GM21723 (cell line): ENCODE data around the gene VPS37D.
"Not testable (repeated sequence)": the region's sequence is repeated elsewhere in the genome, so short reads cannot be mapped to it uniquely, and the experiment has no call there.

Experiments
- ATAC-seq: cut with Tn5 transposase; IDR thresholded peaks from one replicate; pipeline ENCODE4 v1.9.1; 2021; ENCODE audit warnings: mild to moderate bottlenecking, moderate library complexity; ENCODE audit not compliant: unreplicated experiment

VPS37D gene

DNA sequence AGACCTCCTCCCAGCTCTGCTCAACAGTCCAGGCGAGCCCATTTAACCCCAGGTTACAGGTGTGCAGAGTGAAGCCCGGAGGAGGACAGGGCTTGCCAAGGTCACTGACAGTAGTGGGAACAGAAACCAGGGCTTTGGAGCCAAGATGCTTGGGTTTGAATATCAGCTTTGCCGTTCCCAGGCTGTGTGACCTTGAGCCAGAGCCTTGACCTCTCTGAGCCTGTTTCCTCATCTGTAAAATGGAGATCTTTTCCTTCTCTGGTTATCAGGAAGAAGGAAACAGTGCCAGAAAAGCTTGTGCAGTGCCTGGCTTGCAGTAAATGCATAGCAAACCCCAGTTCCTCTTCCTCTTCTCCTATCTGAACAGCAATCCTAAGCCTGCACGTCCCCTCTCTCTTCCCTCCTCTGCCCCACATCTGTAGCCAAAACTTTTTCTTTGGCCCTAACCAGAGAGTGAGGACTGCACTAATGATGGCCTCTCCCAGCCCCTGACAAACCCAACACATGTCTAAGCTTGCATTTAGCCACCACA is 21.9 kb upstream of the VPS37D start:
- ATAC-seq: no peak

GRCh38 chr7:73646785-73647724 is 20.6 kb upstream of the VPS37D start:
- no peak for ATAC-seq

DNA sequence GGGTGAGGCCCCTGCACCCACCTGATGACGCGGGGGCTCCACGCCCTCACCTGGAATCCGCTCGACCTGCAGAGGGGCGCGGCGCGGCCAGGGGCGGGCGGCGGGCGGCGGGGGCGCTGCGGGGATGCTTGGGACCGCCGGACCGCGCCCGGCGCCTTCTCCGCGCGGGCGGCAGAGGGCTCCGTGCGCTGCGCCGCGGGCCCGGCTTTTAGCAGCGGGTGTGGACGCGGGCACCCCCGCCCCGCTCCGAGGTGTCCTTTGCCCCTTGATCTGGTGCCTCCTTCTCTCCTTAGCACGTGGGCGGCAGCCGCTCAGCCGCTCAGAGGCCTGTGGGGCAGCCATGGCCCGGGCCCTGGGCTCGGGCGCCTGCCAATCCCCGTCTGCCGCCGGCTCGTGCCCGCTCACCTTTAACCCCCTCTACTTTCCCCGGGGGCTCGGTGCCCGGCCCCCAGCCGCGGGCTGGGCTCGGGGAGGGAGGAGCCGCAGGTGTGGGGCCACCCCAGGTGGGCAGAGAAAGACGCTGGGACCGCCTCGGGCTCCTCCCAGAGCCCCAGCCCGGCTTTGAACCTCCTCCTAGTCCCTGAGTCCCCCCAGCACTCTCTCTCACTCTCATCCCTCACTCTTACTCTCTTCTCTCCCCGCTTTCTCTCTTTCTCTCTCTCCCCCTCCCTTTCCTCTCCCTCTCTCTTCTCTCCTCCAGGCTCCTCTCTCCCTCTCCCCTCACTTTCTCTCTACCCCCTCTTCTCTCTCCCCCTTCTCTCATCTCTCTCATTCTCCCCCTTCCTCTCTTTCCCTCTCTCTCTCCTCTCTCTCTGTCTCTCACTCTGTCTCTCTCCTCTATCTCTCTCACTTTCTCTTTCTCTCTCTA is 19.7 kb upstream of the VPS37D start:
- no peak for ATAC-seq

- ATAC-seq: no peak
These were observed 18.9 kb upstream of the VPS37D start for GRCh38 chr7:73648593-73649332.

DNA sequence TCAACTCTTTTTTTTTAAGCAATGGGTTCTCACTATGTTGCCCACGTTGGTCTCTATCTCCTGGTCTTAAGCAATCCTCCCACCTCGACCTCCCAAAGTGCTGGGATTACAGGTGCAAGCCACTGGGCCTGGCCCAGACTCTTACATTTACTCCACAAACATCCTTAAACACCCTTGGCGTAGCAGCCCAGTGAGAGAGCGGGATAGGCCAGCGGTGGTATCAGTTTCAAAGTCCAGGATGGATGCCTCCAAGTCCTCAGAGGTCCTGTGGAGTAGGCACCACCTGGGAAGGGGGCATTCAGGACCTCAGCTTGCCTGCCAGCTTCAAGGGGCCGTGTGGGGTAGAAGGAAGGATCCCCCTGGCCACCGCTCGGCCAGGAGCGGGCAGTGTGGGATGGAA is 18.1 kb upstream of the VPS37D start:
- ATAC-seq: no peak

- ATAC-seq: no peak
These were observed 17.1 kb upstream of the VPS37D start for GRCh38 chr7:73650524-73650923.

DNA sequence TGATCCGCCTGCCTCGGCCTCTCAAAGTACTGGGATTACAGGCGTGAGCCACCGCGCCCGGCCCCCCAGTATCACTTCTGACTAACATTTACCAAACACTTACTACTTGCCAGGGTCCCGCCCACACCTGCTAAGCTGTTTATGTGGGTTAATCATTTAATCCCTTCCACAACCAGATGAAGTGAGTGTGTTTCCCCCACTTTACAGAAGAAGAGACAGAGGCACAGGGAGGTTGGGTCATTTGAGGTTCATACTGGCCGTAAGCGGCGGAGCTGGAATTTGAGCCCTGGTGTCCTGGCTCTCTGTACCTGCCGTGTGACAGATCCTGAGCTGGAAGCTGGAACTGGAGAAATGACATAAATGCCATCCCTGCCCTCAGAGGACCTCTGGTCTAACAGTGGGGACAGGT is 15.1 kb upstream of the VPS37D start:
- ATAC-seq: no peak

DNA sequence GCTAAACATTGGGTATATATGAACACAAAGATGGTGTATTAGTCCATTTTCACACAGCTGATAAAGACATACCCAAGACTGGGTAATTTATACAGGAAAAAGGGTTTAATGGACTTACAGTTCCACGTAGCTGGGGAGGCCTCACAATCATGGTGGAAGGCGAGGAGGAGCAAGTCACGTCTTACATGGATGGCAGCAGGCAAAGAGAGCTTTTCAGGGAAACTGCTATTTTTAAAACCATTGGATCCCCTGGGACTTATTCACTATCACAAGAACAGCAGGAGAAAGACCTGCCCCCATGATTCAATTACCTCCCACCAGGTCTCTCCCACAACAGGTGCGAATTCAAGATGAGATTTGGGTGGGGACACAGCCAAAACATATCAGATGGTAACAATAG is 12.3 kb upstream of the VPS37D start:
- ATAC-seq: not testable (repeated sequence)

GRCh38 chr7:73659983-73660382 is 7.6 kb upstream of the VPS37D start:
- no peak for ATAC-seq

DNA sequence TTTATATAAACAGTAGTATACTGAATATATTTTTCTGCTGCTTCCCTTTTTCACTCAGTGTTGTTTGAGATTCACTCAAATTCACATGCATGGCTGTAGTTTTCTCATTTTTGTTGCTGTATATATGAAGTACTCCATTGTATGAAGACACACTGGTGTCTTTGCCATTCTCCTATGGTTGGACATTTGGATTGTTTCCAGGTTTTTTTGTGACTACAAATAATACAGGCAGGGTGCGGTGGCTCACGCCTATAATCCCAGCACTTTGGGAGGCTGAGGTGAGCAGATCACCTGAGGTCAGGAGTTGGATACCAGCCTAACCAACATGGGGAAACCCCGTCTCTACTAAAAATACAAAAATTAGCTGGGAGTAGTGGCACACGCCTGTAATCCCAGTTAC is 7.0 kb upstream of the VPS37D start:
- not testable (repeated sequence) for ATAC-seq

- ATAC-seq: no peak
These were observed 4.6 kb upstream of the VPS37D start for GRCh38 chr7:73663033-73663432.

DNA sequence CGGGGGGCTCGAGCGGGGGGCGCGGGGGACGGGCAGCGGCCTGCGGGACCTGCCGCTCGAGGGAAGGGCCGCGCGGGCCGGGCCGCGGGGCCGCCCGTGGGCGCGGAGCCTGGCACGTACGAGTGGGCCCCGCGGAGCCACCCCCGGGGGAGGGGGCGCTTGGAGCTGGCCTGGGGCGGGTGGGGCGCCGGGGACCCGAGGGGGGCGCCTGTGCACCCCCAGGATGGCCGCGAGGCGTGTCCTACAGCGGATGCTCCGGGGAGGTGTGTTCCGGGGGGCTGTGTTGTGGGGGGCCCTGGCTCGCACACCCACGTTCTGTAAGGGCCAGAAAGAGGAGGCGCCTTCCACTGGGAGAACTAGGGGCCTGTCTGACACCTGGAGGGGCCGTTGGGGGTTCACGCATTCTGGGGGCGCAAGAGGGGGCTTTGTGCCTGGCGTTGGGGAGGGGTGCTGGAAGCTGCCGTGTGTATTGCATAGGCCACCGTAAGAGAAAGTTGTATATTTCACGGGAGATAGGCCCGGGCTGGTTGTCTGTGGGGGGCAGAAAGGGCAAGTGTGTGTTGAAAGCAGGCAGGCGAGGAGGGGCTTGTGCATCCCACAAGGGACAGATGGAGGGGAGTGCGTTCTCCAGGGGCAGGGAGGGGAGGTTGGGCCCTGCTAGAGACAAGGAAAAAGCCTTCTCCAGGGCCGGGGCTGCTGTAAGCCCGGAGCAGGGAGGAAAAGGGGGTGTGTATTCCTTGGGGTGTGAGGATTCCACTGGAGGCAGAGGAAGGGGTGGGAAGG is 663 bp downstream of the VPS37D start:
- peak; percentile 11 for ATAC-seq

- no peak for ATAC-seq
These were observed 1.2 kb downstream of the VPS37D start for GRCh38 chr7:73668886-73669230.

DNA sequence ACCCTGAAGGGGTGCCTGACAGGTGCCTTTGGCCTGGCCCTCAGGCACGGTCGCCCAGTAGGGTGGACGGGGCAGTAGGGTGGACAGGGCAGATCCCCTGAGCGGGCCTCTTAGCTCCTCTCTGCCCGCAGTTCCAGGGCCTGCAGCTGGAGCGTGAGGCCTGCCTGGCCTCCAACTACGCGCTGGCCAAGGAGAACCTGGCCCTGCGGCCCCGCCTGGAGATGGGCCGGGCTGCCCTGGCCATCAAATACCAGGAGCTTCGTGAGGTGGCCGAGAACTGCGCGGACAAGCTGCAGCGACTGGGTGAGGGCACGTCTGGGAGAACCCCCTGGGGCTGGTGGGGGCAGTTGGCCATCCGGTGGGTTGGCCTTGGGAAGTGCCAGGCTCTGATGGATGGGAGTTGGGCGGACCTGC is 1.7 kb downstream of the VPS37D start:
- no peak for ATAC-seq

- no peak for ATAC-seq
These were observed 2.3 kb downstream of the VPS37D start for GRCh38 chr7:73669858-73670385.

DNA sequence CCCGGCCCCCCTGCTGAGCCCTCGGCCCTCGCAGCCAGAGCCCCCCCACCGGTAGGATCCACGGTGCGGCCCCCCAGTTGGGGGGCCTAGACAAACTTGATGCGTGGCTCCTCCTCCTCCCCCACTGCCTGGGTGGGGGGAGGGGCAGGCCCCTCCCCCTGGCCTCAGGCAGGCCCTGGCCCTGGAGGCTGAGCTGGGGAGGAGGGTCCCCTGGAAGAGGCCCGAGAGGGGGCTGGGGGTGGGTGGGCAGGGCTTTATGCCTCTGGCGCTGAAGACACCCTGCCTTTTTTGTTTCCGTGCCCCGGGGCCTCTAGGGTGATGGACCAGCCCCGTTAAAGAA is 3.7 kb downstream of the VPS37D start:
- no peak for ATAC-seq

DNA sequence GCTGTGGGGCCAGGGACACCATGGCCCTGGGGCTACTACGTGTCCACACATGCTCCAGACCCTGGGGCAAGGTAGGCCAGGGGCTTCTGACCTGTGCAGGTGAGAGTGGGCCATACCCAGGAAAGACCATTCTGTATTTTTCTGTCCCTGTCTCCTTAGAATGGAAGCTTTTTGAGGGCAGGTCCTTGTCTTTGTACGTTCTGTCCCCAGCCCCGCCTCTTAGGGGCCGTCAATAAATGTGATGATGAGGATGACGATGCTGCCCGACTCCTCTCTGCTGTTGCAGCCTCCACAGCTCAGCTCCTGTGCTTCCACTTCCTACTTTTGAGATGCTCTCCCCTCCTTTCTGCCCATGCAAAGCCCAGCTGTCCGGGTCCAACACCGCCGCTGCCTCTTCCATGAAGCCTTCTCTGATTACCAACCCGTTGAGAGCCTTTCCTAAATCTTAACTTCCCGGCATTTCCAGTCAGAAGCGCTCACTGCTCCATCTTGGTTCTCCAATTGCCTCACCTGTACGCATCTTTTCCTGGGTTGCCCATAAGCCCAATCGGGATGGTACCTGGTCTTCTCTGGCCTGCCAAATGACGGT is 4.3 kb downstream of the VPS37D start:
- ATAC-seq: no peak

GRCh38 chr7:73674468-73675124 is 7.0 kb downstream of the VPS37D start:
- ATAC-seq: no peak

DNA sequence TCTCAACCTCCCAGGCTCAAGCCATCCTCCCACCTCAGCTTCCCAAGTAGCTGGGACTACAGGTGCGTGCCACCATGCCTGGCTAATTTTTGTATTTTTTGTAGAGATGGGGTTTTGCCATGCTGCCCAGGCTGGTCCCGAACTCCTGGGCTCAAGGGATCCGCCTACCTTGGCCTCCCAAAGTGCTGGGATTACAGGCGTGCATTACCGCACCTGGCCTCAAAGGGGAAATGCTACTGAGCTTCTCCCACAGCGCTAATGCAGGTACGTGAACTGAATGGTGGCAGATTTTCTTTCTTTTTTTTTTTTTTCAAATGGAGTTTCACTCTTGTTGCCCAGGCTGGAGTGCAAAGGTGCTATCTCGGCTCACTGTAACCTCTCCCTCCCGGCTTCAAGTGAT is 8.4 kb downstream of the VPS37D start:
- not testable (repeated sequence) for ATAC-seq
